ENCODE measurements around the gene MCF2L. TPM values are rescaled to one million over a fixed set of nuclear protein-coding genes. Genes with fewer than 3 reads are reported as not detected.

Gene MCF2L
- polyA plus RNA-seq, 1 donor from 2014 or later, result 88.0 TPM

- no peaks in the 10 kb centered on the region for H3K9me2 ChIP-seq (ENCODE audit: insufficient read depth, low read length)
- H3K27me3 ChIP-seq (ENCODE audit: insufficient read depth, low read depth, low read length), result no peaks in the 10 kb centered on the region
- no peak overlapping the region for H3K27ac ChIP-seq (ENCODE audit: low read length)
- H3F3A ChIP-seq (ENCODE audit: insufficient read depth, low read length, poor library complexity, severe bottlenecking), result no peaks in the 10 kb centered on the region
- H3K4me3 ChIP-seq (ENCODE audit: low read length), result peak overlapping the region; percentile 72
- H3K36me3 ChIP-seq (ENCODE audit: insufficient read depth, low read length), result no peaks in the 10 kb centered on the region
- TF ChIP-seq RAD21 (conservative IDR thresholded peaks at IDR 0.05) (no peak), POLR2AphosphoS5 (IDR thresholded peaks at IDR 0.05) (no peak), CTCF (IDR thresholded peaks at IDR 0.05; ENCODE audit: poor library complexity, severe bottlenecking) (no peak), TAF1 (IDR thresholded peaks at IDR 0.05; ENCODE audit: low read depth) (no peak)
- no peak overlapping the region for H3K9ac ChIP-seq (ENCODE audit: low read length)
- peaks cover 3% of the 10 kb centered on the region for H3K9me3 ChIP-seq (ENCODE audit: low read length)
- H2AFZ ChIP-seq (ENCODE audit: low read depth, low read length), result no peak overlapping the region
- peak overlapping the region; percentile 65 for H3K4me2 ChIP-seq (ENCODE audit: low read length)
- peaks cover 33% of the 10 kb centered on the region for H3K79me2 ChIP-seq (replicated peaks; ENCODE audit: insufficient read depth, low read length)
- H4K20me1 ChIP-seq (ENCODE audit: insufficient read depth), result no peaks in the 10 kb centered on the region
Observed at GRCh38 chr13:112971288-112971643, 2.3 kb downstream of the MCF2L start.

GRCh38 chr13:112972258-112972657 is 3.2 kb downstream of the MCF2L start:
- no peaks in the 10 kb centered on the region for H4K20me1 ChIP-seq (ENCODE audit: insufficient read depth)
- H2AFZ ChIP-seq (ENCODE audit: low read depth, low read length), result no peak overlapping the region
- H3K27me3 ChIP-seq (ENCODE audit: insufficient read depth, low read depth, low read length), result no peaks in the 10 kb centered on the region
- no peak overlapping the region for H3K4me2 ChIP-seq (ENCODE audit: low read length)
- H3K4me3 ChIP-seq (ENCODE audit: low read length), result peak overlapping the region; percentile 72
- no peak overlapping the region for H3K27ac ChIP-seq (ENCODE audit: low read length)
- no peaks in the 10 kb centered on the region for H3K36me3 ChIP-seq (ENCODE audit: insufficient read depth, low read length)
- H3K79me2 ChIP-seq (replicated peaks; ENCODE audit: insufficient read depth, low read length), result peaks cover 33% of the 10 kb centered on the region
- no peak for TF ChIP-seq CTCF (IDR thresholded peaks at IDR 0.05; ENCODE audit: poor library complexity, severe bottlenecking)
- no peak for TF ChIP-seq REST (IDR thresholded peaks at IDR 0.05; ENCODE audit: borderline replicate concordance)
- H3F3A ChIP-seq (ENCODE audit: insufficient read depth, low read length, poor library complexity, severe bottlenecking), result no peaks in the 10 kb centered on the region
- H3K9me2 ChIP-seq (ENCODE audit: insufficient read depth, low read length), result no peaks in the 10 kb centered on the region
- H3K9me3 ChIP-seq (ENCODE audit: low read length), result peaks cover 3% of the 10 kb centered on the region
- H3K9ac ChIP-seq (ENCODE audit: low read length), result no peak overlapping the region

- TF ChIP-seq SMC3 (conservative IDR thresholded peaks at IDR 0.05; ENCODE audit: poor library complexity) (no peak), RAD21 (conservative IDR thresholded peaks at IDR 0.05) (no peak)
Observed at GRCh38 chr13:112972867-112973576, 4.0 kb downstream of the MCF2L start.

More at GRCh38 chr13:112972867-112973576, 4.0 kb downstream of the MCF2L start:
- Histone ChIP-seq H3K9me3 (ENCODE audit: low read length) (peaks cover 3% of the 10 kb centered on the region), H3K9me2 (ENCODE audit: insufficient read depth, low read length) (no peaks in the 10 kb centered on the region), H3K9ac (ENCODE audit: low read length) (no peak overlapping the region), H3K4me3 (ENCODE audit: low read length) (peak overlapping the region; percentile 72), H2AFZ (ENCODE audit: low read depth, low read length) (no peak overlapping the region), H3K79me2 (replicated peaks; ENCODE audit: insufficient read depth, low read length) (peaks cover 33% of the 10 kb centered on the region), H3F3A (ENCODE audit: insufficient read depth, low read length, poor library complexity, severe bottlenecking) (no peaks in the 10 kb centered on the region), H3K4me2 (ENCODE audit: low read length) (no peak overlapping the region), H3K36me3 (ENCODE audit: insufficient read depth, low read length) (no peaks in the 10 kb centered on the region), H4K20me1 (ENCODE audit: insufficient read depth) (no peaks in the 10 kb centered on the region), H3K27me3 (ENCODE audit: insufficient read depth, low read depth, low read length) (no peaks in the 10 kb centered on the region), H3K27ac (ENCODE audit: low read length) (no peak overlapping the region)

All from neural cell (in vitro differentiated cells).